HG03095 (cell line): ENCODE results near the gene CREG1.
"Not testable (repeated sequence)": the region's sequence is repeated elsewhere in the genome, so short reads cannot be mapped to it uniquely, and the experiment has no call there.

ENCODE experiments used
- ATAC-seq: cut with Tn5 transposase; IDR thresholded peaks from one replicate; pipeline ENCODE4 v1.9.1; 2021; ENCODE audit warnings: moderate library complexity; ENCODE audit not compliant: unreplicated experiment

Gene CREG1

GRCh38 chr1:167553136-167554027, at the start of gene CREG1:
Gene CREG1, minus strand, starts transcription at chr1:167553762.
- ATAC-seq: peak; percentile 99

- no peak for ATAC-seq
Observed at GRCh38 chr1:167602840-167603239, 49.3 kb upstream of the CREG1 start.

GRCh38 chr1:167601442-167602383, 48.2 kb upstream of the CREG1 start:
- no peak for ATAC-seq

- no peak for ATAC-seq
Observed at GRCh38 chr1:167599957-167600581, 46.5 kb upstream of the CREG1 start.

- no peak for ATAC-seq
Observed at GRCh38 chr1:167594822-167595221, 41.3 kb upstream of the CREG1 start.

GRCh38 chr1:167593860-167594259, 40.3 kb upstream of the CREG1 start:
- ATAC-seq: no peak

- no peak for ATAC-seq
Observed at GRCh38 chr1:167592475-167592874, 38.9 kb upstream of the CREG1 start.

- no peak for ATAC-seq
Observed at GRCh38 chr1:167588361-167588760, 34.8 kb upstream of the CREG1 start.

- no peak for ATAC-seq
Observed at GRCh38 chr1:167587872-167588271, 34.3 kb upstream of the CREG1 start.

- ATAC-seq: no peak
Observed at GRCh38 chr1:167587342-167587741, 33.8 kb upstream of the CREG1 start.

- no peak for ATAC-seq
Observed at GRCh38 chr1:167584581-167584980, 31.0 kb upstream of the CREG1 start.

GRCh38 chr1:167582722-167583121, 29.2 kb upstream of the CREG1 start:
- ATAC-seq: no peak

- no peak for ATAC-seq
Observed at GRCh38 chr1:167582064-167582463, 28.5 kb upstream of the CREG1 start.

GRCh38 chr1:167579986-167580385, 26.4 kb upstream of the CREG1 start:
- no peak for ATAC-seq

GRCh38 chr1:167578939-167579521, 25.5 kb upstream of the CREG1 start:
- no peak for ATAC-seq

GRCh38 chr1:167575649-167576048, 22.1 kb upstream of the CREG1 start:
- ATAC-seq: no peak

GRCh38 chr1:167573035-167573434, 19.5 kb upstream of the CREG1 start:
- no peak for ATAC-seq

- ATAC-seq: not testable (repeated sequence)
Observed at GRCh38 chr1:167570712-167571111, 17.1 kb upstream of the CREG1 start.

GRCh38 chr1:167567663-167568062, 14.1 kb upstream of the CREG1 start:
- ATAC-seq: no peak

- no peak for ATAC-seq
Observed at GRCh38 chr1:167566766-167567165, 13.2 kb upstream of the CREG1 start.

GRCh38 chr1:167565922-167566321, 12.4 kb upstream of the CREG1 start:
- no peak for ATAC-seq
